Measurements from ENCODE around the gene AHCYL1.

DNA sequence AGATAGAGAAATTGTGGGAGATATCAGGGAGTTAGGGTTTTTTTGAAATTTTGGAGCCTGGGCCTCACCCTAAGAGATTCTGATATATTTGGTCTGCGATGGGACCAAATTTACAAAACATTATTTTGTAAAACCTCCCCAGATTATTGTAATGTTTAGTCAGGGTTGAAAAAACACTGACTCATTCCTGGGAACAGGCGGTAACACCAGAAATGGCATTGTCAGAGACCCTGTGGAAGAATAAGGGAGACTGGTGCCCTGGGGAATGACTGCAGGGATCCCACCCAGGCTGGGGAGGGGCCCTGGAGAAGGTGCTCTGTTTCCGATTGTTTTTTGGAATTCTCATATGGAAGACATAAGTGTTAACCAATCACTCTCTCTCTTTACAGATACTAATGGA lies 36.7 kb downstream of the AHCYL1 start:
- TF ChIP-seq GATA2 (IDR thresholded peaks at IDR 0.05; ENCODE audit: low read depth, low read length) (no peak), GATA3 (IDR thresholded peaks at IDR 0.05; ENCODE audit: low read depth, low read length) (no peak)
